Activated T-helper 9 cell treated with anti-CD3 and anti-CD28 coated beads, Interleukin-2, amount 50 U/mL, for 16 hours (primary cell): ENCODE results near the gene NKD1.

ENCODE experiments used
- DNase-seq: peaks from one replicate; pipeline ENCODE4 v3.0.0-alpha.2; 2020; ENCODE audit warnings: low read depth

Gene NKD1

DNA sequence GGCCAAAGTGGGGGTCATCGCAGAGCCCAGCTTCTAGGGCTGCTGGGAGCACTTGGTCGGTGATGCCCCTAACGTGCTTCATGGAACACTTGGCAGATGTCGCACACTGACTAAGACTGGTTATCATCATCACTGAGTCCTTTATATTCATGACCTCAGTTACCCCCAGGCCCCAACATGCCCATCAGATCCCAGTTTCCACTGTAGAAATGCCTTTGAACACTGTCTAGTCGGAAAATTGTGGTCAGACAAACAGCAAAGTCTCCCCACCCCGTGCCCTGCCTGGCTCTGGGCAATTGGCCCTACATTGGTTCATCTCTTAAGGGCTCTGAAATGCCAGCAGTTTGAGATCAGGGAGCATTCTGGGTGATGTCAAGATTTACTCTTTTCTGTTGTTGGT, 51.3 kb downstream of the NKD1 start:
- no peak for DNase-seq

DNA sequence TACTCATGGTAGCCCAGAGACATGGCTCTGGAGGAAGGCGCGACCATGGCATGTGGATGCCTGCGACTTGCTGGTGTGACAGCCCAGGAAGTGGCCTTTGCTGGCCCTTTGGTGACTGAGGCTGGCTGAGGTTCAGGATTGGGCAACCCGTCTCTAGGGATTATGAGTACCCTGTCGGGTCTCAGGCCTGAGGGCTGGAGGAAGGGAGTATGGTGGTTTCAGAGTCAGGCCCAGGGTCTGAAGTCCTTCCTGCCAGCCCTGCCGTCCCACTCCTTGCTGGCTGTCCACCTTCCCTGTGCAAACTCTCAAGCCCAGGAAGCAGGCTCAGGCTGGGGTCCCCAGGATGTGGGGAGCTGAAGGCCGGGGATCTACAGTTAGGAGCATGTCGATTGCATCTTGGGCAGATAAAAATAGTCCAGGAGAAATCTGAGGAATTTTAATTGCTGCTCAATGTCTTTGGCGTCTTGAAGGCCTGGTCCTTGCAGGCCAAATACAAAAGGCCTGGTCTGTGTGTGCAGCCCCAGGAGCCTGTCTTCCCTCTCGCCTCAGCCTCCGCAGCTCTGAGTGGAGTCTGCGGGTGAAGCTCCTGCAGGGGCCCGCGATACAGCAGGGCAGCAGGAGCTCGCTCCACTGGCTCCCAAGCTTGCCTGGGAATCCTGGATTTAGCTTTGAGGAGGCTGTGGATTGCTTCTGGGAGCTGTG, 52.5 kb downstream of the NKD1 start:
- DNase-seq, result no peak

DNA sequence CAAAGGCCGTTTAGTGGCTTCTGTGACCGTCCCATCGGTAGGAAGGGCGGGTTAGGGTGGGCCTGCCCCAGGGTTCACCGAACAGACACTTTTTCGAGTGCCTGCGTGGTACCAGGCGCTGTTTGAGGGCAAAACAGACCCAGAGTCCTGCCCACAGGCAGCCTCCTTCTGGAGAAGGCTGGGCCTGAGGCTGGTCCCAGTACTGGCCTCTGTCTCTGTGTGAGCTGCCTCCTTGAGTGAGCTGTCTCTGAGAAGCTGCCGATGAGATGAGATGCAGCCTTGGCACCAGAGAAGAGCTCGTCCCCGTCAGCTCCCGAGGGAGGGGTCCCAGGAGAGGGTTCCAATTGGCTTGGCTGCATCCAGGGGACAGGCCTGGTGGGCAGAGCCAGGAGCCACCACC, 53.1 kb downstream of the NKD1 start:
- DNase-seq, result no peak

GRCh38 chr16:50602126-50602525, 53.9 kb downstream of the NKD1 start:
- DNase-seq, result no peak

GRCh38 chr16:50602531-50603205, 54.5 kb downstream of the NKD1 start:
- DNase-seq, result peak; percentile 6

DNA sequence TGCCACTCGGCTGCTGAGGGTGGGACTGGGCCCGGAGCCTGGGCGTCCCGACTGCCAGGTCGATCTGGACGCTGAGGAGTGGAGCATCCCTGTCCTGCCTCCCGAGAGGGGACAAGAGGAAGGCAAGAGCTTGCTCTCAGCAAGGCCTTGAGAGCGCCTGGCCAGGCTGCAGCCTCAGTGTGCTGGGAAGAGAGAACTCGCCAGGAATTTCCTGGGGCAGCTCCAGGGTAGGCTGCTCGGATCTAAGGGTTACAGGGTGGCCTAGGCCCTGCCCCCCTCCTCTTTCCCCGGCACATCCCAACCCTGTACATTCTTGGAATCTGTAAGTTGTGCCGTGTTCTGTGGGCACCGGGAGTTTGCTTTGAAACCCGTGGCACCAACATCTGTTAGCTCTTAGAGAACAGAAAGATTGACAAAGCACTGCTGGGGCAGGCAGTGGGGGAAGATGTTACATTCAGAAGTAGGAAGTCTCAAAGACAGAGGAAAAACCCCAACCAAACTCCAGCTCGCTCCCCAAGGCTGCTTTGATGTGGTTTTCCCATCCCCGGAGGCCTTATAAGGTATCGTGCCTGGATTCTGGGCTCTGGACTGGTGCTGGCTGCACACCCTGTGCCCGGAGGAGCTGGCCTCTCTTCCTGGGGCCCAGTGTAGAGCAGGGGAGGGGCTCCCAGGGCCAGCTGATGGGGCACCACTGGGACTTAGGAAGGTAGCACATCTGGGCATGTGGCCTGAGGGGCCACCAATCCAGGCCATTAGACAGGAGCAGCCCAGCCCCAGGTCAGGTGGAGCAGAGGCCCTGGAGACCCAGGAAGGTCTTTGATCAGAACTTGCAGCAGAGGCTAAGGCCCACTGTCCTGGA, 55.2 kb downstream of the NKD1 start:
- DNase-seq, result no peak

GRCh38 chr16:50604065-50604418, 55.8 kb downstream of the NKD1 start:
- DNase-seq, result no peak

DNA sequence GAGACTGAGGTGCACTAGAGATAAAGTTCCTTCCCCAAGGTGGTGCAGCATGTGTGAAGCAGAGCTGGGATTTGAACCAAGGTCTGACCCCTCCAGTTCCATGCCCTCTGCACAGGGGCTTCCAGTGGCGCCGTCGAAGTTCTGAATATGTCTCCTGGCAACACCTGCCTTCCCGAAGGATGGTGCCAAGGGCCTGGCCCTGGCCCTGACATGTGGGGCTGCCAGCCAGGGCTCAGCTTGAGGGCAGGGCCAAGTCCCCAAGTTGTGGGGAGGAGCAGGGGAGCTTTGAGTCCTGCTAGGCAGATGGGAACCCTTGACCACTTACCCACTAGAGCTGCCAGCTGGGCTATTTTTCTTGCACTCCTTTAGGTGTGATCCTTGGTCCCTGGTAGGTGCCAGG, 56.4 kb downstream of the NKD1 start:
- DNase-seq, result no peak

DNA sequence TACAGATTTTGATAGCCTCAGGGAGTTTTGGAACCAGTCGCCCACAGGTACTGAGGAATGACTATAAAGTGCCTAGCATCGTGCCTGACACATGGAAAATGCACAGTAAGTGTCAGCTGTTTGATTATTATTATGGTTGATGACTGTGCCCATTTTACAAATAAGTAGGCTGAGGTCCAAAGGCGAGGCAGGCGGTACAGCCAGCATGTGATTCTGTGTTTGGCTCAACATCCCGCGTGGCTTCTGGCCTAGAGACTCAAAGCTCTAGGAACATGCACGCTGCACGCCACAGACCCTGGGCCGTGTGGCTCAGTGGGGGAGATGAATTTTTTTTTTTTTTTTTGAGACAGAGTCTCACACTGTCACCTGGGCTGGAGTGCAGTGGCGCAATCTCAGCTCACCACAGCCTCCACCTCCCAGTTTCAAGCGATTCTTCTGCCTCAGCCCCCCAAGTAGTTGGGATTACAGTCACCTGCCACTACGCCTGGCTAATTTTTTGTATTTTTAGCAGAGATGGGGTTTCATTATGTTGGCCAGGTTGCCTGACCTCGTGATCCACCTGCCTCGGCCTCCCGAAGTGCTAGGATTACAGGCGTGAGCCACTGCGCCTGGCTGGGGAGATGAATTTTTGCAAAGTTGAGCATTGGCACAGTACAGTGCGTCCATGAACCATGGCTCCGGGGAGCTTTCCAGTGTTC, 57.7 kb downstream of the NKD1 start:
- DNase-seq, result no peak

GRCh38 chr16:50606431-50607050, 58.3 kb downstream of the NKD1 start:
- DNase-seq, result no peak

DNA sequence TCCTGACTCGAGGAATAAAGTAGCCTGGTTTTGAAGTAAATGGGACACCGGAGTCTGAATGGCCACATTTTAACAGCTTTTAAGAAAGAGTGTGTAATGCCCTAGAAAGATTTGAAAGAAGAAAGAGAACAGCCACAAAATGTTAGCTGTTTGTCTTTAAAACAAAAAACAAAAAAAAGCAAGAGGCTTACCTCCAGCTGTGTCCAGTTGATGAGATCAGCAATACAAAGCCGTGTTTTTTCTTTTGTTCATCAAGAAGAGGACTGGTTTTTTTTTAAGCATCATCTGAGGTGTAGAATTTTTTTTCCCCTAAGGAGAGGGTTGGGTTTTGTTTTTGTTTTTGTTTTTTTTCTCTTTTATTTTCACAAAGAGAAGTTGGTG, 58.8 kb downstream of the NKD1 start:
- DNase-seq, result no peak

DNA sequence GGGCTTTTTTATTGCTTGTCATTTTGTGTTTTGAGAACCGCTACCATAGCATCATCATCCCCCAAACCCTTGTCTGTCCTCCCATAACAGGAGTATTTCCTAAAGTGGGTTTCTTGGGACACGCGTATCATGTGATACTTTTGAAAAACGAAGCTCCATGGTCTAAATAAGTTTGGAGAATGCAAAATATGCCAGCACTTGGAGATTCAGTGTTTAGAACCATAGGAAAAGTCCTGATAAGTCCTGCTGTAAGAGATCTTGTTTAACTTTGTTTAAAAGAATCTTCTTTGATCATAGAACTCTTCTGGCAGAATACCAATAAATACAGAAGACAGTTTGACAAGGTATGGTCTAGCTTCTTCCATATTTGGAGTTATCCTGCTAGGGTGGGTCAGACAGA, 59.3 kb downstream of the NKD1 start:
- no peak for DNase-seq

GRCh38 chr16:50607970-50608557, 59.9 kb downstream of the NKD1 start:
- DNase-seq, result no peak

- DNase-seq, result no peak
Observed at GRCh38 chr16:50609049-50609448, 60.9 kb downstream of the NKD1 start.

DNA sequence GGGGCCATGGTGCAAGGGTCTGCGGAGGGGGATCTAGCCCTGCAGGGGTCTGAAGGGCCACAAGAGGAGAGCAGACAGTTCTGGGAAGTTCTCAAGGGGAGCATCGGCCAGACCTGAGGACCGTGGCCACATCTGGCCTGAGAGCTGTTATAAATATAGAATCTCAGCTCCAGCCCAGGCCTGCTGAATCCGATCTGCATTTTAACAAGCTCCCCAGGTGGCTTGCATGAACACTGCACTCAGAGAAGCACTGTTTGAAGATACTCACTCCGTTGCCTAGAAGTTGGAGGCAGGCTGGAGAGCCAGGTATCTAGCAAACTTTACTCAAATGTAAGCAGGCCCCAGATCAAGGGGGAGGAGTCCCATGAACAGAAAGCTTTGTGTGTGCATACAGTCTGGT, 61.3 kb downstream of the NKD1 start:
- no peak for DNase-seq

- no peak for DNase-seq
Observed at GRCh38 chr16:50610331-50611262, 62.4 kb downstream of the NKD1 start.

GRCh38 chr16:50611332-50611934, 63.2 kb downstream of the NKD1 start:
- no peak for DNase-seq

GRCh38 chr16:50611995-50612848, 64.0 kb downstream of the NKD1 start:
- no peak for DNase-seq

DNA sequence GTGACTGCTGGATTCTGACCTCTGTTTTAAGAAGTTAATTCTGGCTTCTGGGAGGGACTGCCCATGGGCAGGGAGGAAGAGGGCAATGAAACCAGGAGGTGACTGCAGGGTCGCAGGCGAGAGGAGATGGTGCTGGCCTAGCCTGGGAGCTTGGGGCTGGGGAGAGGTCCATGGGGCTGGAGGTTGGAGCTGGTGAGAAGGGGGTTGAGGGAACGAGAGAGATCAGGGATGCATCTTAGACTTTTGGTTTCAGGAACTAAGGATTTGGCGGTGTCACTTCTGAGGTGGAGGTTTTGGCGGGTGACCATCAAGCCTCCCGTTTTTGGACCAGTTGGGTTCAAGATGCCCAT, 64.6 kb downstream of the NKD1 start:
- DNase-seq, result no peak
